Stimulated activated CD4-positive, alpha-beta T cell treated with anti-CD3 and anti-CD28 coated beads, Interleukin-2, amount 100 ng/mL, for 48 hours (primary cell): ENCODE measurements around the gene PPP1R17.

ENCODE experiments used
- DNase-seq, 2 donors: peaks; one replicate each; pipeline ENCODE4 v3.0.0-alpha.2; 2020

The PPP1R17 gene

GRCh38 chr7:31687024-31687748 lies at the start of gene PPP1R17:
Gene PPP1R17 (plus strand): TSS chr7:31687215. CDS start chr7:31692442, 5,227 bp downstream.
- no peak for DNase-seq

- DNase-seq: no peak
Observed at GRCh38 chr7:31640381-31640780, 46.6 kb upstream of the PPP1R17 start.

GRCh38 chr7:31642681-31643115 lies 44.3 kb upstream of the PPP1R17 start:
- DNase-seq: no peak

- no peak for DNase-seq
Observed at GRCh38 chr7:31646942-31647341, 40.1 kb upstream of the PPP1R17 start.

- DNase-seq: no peak
Observed at GRCh38 chr7:31647511-31647910, 39.5 kb upstream of the PPP1R17 start.

GRCh38 chr7:31648288-31648687 lies 38.7 kb upstream of the PPP1R17 start:
- DNase-seq: no peak

GRCh38 chr7:31648880-31649279 lies 38.1 kb upstream of the PPP1R17 start:
- DNase-seq: no peak

- DNase-seq: no peak
Observed at GRCh38 chr7:31651234-31652062, 35.6 kb upstream of the PPP1R17 start.

- DNase-seq: no peak
Observed at GRCh38 chr7:31652063-31652326, 35.0 kb upstream of the PPP1R17 start.

GRCh38 chr7:31663072-31663471 lies 23.9 kb upstream of the PPP1R17 start:
- no peak for DNase-seq

GRCh38 chr7:31664890-31665289 lies 22.1 kb upstream of the PPP1R17 start:
- no peak for DNase-seq

- DNase-seq: no peak
Observed at GRCh38 chr7:31665546-31665945, 21.5 kb upstream of the PPP1R17 start.

- no peak for DNase-seq
Observed at GRCh38 chr7:31669461-31669860, 17.6 kb upstream of the PPP1R17 start.

GRCh38 chr7:31679574-31680305 lies 7.3 kb upstream of the PPP1R17 start:
- DNase-seq: no peak

- no peak for DNase-seq
Observed at GRCh38 chr7:31683445-31684225, 3.4 kb upstream of the PPP1R17 start.

GRCh38 chr7:31688372-31688771 lies 1.4 kb downstream of the PPP1R17 start:
- no peak for DNase-seq

GRCh38 chr7:31688996-31689395 lies 2.0 kb downstream of the PPP1R17 start:
- no peak for DNase-seq

- DNase-seq: no peak
Observed at GRCh38 chr7:31690935-31691334, 3.9 kb downstream of the PPP1R17 start.

- DNase-seq: no peak
Observed at GRCh38 chr7:31692451-31692850, 5.4 kb downstream of the PPP1R17 start.

GRCh38 chr7:31692871-31693270 lies 5.9 kb downstream of the PPP1R17 start:
- DNase-seq: no peak

GRCh38 chr7:31695859-31696614 lies 9.0 kb downstream of the PPP1R17 start:
- DNase-seq: no peak

- DNase-seq: no peak
Observed at GRCh38 chr7:31699050-31699449, 12.0 kb downstream of the PPP1R17 start.
